ENCODE data around the gene KIAA1614. TPM values are rescaled to one million over a fixed set of nuclear protein-coding genes. Genes with fewer than 3 reads are reported as not detected.
A peak's percentile ranks its signal among the peaks of the same experiment; 100 is the strongest.

Gene KIAA1614
- total RNA-seq, 1 donor from 2014 or later, result 0.13 TPM

GRCh38 chr1:180907313-180908055 is 5.2 kb upstream of the KIAA1614 start:
- ATAC-seq (no peak), DNase-seq (ENCODE audit: low spot score) (peak; percentile 22)

GRCh38 chr1:180908074-180908765 is 4.5 kb upstream of the KIAA1614 start:
- no peak for ATAC-seq
- peak; percentile 26 for DNase-seq (ENCODE audit: low spot score)

GRCh38 chr1:180909005-180909414 is 3.7 kb upstream of the KIAA1614 start:
- peak; percentile 16 for DNase-seq (ENCODE audit: low spot score)
- no peak for ATAC-seq

DNA sequence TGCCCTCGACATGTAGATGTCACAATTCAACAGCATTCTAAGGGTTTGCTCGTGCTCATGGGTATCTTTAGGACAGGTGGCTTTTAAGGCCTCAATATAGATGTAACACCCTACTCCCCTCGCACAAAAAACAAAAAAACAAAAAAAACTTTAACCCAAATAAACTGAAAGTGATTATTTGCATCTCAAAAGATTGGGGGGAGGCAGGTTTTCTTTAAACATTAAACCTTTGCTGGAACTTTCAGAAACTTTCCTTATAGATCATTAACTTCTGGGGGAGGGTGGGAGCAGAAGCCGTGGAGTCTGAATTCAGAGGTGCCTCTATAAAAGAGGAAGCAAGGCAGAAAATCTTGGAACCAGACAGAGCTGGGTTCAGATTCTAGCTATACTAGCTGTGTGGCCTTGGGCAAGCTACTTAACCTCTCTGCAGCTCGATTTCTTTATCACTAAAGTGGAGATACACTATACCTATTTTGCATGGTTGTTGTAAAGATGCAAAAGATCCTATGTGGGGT is 3.2 kb upstream of the KIAA1614 start:
- ATAC-seq, result no peak

GRCh38 chr1:180911640-180912191 is 981 bp upstream of the KIAA1614 start:
- DNase-seq (ENCODE audit: low spot score), result no peak
- ATAC-seq, result no peak

More for the DNA sequence above, 3.2 kb upstream of the KIAA1614 start:
- no peak for DNase-seq (ENCODE audit: low spot score)

DNA sequence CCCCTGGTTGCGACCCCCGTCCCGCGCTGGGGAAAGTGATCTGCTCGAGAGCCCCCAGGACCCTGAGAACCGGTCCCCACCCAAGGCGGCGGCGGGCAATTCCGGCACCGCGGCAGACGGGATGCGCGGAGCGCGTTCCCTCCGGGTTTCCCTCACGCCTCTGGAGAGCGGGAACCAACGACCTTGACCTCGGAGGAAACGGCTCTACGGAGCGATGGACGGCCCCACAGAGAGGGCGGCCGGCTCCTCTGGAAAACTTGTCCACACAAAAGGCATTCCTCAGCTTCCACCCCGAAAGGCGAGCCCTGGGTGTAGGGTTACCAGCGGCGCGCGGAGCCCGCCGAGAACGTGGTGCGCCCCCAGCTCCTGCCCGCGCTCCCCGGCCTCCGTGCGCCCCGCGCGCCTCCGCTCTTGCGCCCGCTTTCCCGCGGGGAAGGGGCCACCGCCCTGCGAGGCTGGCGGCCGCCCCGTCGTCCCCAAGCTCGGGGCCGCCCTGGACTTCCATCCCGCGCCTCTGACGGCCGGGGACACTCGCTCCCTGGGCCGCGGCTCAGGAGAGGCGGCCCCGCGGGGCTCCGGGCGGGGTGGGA is 391 bp upstream of the KIAA1614 start:
- no peak for DNase-seq (ENCODE audit: low spot score)
- peak; percentile 46 for ATAC-seq

DNA sequence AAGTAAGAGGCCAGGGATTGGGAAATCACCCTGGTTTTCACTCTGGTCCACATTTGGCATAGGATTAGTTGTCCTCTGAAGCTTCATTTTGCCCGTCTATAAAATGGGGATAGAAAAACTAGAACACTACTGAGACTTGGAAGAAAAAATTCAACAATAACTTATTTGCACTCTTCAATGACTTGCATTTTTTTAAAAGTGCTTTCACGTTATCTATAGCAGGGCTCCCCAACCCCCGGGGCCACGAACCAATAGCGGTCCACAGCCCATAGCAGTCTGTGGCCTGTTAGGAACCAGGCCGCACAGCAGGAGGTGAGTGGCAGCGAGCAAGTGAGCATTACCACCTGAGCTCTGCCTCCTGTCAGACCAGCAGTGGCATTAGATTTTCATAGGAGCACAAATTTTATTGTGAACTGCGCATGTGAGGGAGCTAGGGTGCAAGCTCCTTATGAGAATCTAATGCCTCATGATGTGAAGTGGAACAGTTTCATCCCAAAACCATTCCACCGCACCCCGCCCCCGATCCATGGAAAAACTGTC is 2.8 kb downstream of the KIAA1614 start:
- ATAC-seq (no peak), DNase-seq (ENCODE audit: low spot score) (no peak)

DNA sequence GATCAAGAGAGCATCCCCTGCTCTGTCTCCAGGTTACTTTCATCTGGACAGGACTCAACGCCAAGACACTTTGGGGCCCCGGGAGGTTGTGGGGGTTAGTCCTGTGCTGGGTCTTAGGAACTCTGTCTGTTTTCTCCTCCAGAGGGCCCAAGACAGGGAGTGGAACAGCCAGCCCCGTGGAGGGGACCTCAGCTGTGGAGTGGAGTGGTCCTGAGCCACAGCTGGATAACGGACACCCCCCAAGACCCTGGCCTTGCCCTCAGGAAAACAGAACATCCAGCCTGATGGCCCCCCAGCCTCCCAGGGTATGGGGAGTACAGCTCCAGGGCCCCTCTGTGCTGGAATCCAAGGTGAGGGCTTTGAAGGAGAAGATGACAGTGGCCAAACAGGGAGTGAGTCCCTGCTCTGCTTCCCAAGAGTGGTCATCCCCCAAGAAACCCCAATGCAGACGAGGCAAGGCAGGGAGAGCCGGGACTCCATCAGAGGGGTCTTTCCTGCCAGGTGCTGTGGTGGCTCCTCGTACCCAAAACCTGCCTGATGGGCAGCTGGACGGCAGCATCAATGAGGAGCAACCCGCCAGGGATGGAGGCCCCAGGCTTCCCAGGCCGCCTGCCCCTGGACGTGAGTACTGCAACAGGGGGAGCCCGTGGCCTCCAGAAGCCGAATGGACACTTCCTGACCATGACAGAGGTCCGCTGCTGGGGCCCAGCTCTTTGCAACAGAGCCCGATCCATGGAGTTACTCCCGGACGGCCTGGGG is 3.5 kb downstream of the KIAA1614 start:
- DNase-seq (ENCODE audit: low spot score) (no peak), ATAC-seq (no peak)

GRCh38 chr1:180916771-180917170 is 4.1 kb downstream of the KIAA1614 start:
- DNase-seq (ENCODE audit: low spot score) (no peak), ATAC-seq (no peak)

- DNase-seq (ENCODE audit: low spot score) (no peak), ATAC-seq (no peak)
Measured at GRCh38 chr1:180917306-180918065, 4.8 kb downstream of the KIAA1614 start.

DNA sequence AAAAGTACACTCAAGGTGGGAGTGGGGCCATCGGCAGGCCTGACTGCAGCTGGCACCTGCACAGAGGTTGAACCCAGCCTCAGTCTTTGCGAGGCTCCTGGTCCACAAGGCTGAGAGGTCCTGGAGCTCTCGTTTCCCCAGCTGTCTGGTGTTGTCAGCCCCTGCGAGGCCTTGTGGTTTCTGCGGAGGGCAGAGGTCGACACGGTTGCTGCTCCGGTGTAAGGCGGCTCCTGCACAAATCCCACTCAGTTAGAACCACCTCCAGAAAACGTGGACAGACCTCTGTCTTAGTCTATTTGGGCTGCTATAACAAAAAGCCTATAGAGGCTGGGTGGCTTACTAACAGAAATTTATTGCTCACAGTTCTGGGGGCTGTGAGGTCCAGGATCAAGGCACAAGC is 5.8 kb downstream of the KIAA1614 start:
- DNase-seq (ENCODE audit: low spot score) (no peak), ATAC-seq (no peak)

- no peak for ATAC-seq
- no peak for DNase-seq (ENCODE audit: low spot score)
Measured at GRCh38 chr1:180919183-180919700, 6.5 kb downstream of the KIAA1614 start.

- DNase-seq (ENCODE audit: low spot score), result no peak
- no peak for ATAC-seq
Measured at GRCh38 chr1:180920193-180920592, 7.5 kb downstream of the KIAA1614 start.

- ATAC-seq, result no peak
- no peak for DNase-seq (ENCODE audit: low spot score)
Measured at GRCh38 chr1:180920702-180921101, 8.0 kb downstream of the KIAA1614 start.

DNA sequence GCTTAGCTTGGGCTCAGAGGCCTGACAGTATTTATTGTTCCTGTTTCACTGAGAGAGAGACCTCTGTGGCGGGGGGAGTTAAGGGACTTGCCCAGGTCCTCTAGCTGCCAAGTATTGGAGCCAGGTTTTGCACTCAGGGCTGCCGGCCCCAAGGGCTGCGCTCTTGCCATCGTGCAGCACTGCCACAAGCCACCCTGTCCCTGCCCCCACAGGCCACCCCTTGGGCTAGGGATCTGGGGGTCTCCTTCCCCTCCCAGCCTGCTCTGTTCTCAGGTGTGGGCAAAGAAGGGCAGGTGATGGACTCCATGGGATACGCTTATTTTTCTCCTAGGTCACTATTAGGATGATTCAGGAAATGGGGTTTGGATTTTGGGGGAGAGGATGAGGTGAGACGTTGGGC is 8.7 kb downstream of the KIAA1614 start:
- ATAC-seq (no peak), DNase-seq (ENCODE audit: low spot score) (no peak)

- ATAC-seq, result no peak
Measured at GRCh38 chr1:180921891-180922630, 9.4 kb downstream of the KIAA1614 start.

DNA sequence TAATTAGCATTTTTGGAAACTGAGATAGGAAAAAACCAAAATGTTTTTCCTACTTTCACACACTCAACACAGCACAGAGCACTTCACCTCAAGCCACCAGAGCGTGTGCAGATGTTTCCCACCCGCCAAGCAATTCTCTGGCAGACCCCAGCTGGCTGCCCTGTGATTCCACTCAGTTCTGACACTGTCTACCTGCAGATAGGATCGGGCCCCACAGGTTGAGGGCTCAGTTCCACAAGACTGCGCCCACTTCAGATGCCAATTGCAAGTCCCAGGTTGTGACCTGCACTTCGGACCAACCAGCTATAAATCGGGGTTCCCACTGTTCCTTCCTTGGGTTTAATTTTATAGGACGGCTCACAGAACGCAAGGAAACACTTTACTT is 9.9 kb downstream of the KIAA1614 start:
- ATAC-seq (no peak), DNase-seq (ENCODE audit: low spot score) (no peak)

More at GRCh38 chr1:180921891-180922630, 9.4 kb downstream of the KIAA1614 start:
- no peak for DNase-seq (ENCODE audit: low spot score)

DNA sequence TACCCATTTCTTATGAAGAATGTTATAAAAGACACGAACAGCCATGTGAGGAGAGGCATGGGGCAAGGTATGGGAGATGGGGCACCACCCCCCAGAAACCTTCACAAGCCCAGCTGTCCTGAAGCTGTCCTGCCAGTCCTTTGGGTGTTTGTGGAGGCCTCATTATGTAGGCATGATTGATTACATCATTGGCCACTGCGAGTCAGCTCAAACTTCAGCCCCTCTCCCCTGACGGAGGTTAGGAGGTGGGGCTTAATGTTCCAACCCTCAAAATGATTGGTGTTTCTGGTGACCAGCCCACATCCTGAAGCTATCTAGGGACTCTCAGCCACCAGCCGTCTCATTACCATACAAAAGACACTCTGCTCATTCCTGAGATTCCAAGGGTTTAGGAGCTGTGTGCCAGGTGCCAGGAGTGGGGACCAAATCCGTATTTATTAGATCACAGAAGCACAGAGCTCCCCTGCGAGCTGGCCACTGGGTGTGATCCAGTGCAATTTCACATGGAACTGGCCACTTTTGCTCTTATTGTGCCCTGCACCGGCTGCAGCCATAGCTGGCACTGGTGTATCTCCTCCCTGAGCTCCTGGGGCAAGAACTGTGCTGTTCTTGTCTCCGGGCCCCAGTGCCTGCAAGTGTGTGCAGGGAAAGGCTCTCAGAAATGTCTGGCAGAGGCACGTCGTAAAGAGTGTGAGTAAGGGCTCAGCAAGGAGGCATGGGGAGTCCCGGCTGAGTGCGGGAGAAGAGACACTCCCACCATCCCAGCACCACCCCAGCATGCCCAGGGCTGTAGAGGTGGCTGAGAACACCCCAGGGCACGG is 10.5 kb downstream of the KIAA1614 start:
- DNase-seq (ENCODE audit: low spot score) (no peak), ATAC-seq (no peak)
